Natural killer cell (primary cell): ENCODE results near the gene PITX1. TPM values are rescaled to one million over a fixed set of nuclear protein-coding genes. Genes with fewer than 3 reads are reported as not detected.

Experiments used
- ATAC-seq, 3 donors: fragments of 150-1000 bp in 2 of 3; fragments of 200-7000 bp in 1 of 3; cut with Tn5 transposase; 1 replicate in 1 of 3; 2 replicates in 2 of 3; pipeline ENCODE4 v1.10.0; 2021; ENCODE audit warnings: mild to moderate bottlenecking in 2 of 3, moderate library complexity in 2 of 3
- DNase-seq, 2 donors: peaks; one replicate each; pipeline versions ENCODE4 v3.0.0 to v3.0.0-alpha.2; 2013 to 2021; ENCODE audit warnings: mixed read lengths in 1 of 2
- H3K27ac ChIP-seq: one replicate; pipeline ENCODE4 v1.5.1; 2013; ENCODE audit warnings: mild to moderate bottlenecking, low read length
- H3K27me3 ChIP-seq: one replicate; pipeline ENCODE4 v1.6.1; 2013; ENCODE audit warnings: low read length; ENCODE audit not compliant: control insufficient read depth, insufficient read depth
- H3K36me3 ChIP-seq: one replicate; pipeline ENCODE4 v1.6.1; 2013; ENCODE audit warnings: low read length; ENCODE audit not compliant: control insufficient read depth, insufficient read depth
- H3K4me1 ChIP-seq: one replicate; pipeline ENCODE4 v1.6.1; 2013; ENCODE audit warnings: low read length; ENCODE audit not compliant: control insufficient read depth, insufficient read depth
- H3K4me3 ChIP-seq: one replicate; pipeline ENCODE4 v1.5.1; 2013; ENCODE audit warnings: low read length
- H3K9me3 ChIP-seq: one replicate; pipeline ENCODE4 v1.6.1; 2013; ENCODE audit warnings: low read length; ENCODE audit not compliant: control insufficient read depth, insufficient read depth
- H3K27ac Mint-ChIP-seq, 2 donors: one replicate each; pipeline ENCODE4 v1.8.0; 2022; ENCODE audit warnings: mild to moderate bottlenecking in 2 of 2, mixed read lengths in 2 of 2, moderate library complexity in 1 of 2
- H3K27me3 Mint-ChIP-seq, 2 donors: one replicate each; pipeline ENCODE4 v1.8.0; 2022; ENCODE audit warnings: low read depth in 2 of 2, mixed read lengths in 2 of 2
- H3K36me3 Mint-ChIP-seq: one replicate; pipeline ENCODE4 v1.8.0; 2022; ENCODE audit warnings: mixed read lengths
- H3K4me1 Mint-ChIP-seq, 2 donors: one replicate each; pipeline ENCODE4 v1.8.0; 2022; ENCODE audit warnings: mixed read lengths in 2 of 2
- H3K4me3 Mint-ChIP-seq: one replicate; pipeline ENCODE4 v1.8.0; 2022; ENCODE audit warnings: mild to moderate bottlenecking, moderate library complexity, mixed read lengths
- H3K9me3 Mint-ChIP-seq, 2 donors: one replicate each; pipeline ENCODE4 v1.8.0; 2022; ENCODE audit warnings: mixed read lengths in 2 of 2
- WGBS: methylation state at CpG from one replicate; pipeline ENCODE4 v1.1.7; 2013; ENCODE audit warnings: missing lambda C conversion rate; ENCODE audit not compliant: insufficient coverage; 5-methylcytosine and 5-hydroxymethylcytosine counted together
- intact Hi-C: fragments of 100-400 bp; cut with micrococcal nuclease; formaldehyde crosslinking; loops from one replicate; pipeline ENCODE4 v1.14.2; 2022
- total RNA-seq, 4 donors: library from RNA; stranded (reverse); fragments of 120-200 nt in 1 of 4; gene quantifications; one replicate each; pipeline versions ENCODE4 v1.2.3 to v1.2.4, GENCODE V29; 2013 to 2022
- TF ChIP-seq, protein P1 (sequence below): fragments of 200-600 bp; IDR thresholded peaks from one replicate; pipeline ENCODE4 v1.8.0; 2022; ENCODE audit warnings: antibody characterized with exemption

PITX1 gene
- total RNA-seq, 3 donors from 2014 or later (not counting 1 experiment from before 2014, with no cell fraction given), result not detected

DNA sequence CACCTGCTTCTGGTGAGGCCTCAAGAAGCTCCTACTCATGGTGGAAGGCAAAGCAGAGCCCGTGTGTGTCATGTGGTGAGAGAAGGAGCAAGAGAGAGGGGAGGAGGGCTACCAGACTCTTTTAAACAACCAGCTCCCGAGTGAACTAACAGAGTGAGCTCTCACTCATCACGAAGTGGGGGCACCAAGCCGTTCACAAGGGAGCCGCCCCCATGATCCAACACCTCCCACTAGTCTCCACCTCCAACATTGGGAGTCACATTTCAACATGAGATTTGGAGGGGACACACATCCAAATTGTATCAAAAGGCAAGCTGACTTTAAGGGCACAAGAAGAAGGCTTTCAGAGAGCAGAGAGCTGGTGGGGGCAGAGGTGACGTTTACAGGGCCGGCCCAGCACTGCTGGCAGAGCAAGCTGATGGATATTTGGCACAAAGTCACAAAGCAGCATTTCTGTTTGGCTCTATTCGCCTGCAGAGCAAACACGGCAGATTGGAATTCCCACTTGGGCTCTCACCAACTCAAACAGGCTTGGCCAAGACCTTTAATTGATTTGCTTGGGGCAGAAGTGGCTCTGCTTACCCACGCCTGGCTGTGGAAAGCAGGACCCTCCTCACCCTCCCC, 20.0 kb downstream of the PITX1 start:
- TF ChIP-seq, protein P1, sequence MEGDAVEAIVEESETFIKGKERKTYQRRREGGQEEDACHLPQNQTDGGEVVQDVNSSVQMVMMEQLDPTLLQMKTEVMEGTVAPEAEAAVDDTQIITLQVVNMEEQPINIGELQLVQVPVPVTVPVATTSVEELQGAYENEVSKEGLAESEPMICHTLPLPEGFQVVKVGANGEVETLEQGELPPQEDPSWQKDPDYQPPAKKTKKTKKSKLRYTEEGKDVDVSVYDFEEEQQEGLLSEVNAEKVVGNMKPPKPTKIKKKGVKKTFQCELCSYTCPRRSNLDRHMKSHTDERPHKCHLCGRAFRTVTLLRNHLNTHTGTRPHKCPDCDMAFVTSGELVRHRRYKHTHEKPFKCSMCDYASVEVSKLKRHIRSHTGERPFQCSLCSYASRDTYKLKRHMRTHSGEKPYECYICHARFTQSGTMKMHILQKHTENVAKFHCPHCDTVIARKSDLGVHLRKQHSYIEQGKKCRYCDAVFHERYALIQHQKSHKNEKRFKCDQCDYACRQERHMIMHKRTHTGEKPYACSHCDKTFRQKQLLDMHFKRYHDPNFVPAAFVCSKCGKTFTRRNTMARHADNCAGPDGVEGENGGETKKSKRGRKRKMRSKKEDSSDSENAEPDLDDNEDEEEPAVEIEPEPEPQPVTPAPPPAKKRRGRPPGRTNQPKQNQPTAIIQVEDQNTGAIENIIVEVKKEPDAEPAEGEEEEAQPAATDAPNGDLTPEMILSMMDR, result no peak
- H3K4me1 Mint-ChIP-seq, result no peaks in the 10 kb centered on the region
- Histone ChIP-seq H3K9me3 (no peaks in the 10 kb centered on the region), H3K36me3 (no peaks in the 10 kb centered on the region), H3K27ac (no peak overlapping the region), H3K4me3 (no peak overlapping the region), H3K4me1 (no peaks in the 10 kb centered on the region), H3K27me3 (no peaks in the 10 kb centered on the region)
- no peaks in the 10 kb centered on the region for H3K9me3 Mint-ChIP-seq
- no peak for ATAC-seq
- no peak for DNase-seq
- H3K36me3 Mint-ChIP-seq, result no peaks in the 10 kb centered on the region
- no peak overlapping the region for H3K4me3 Mint-ChIP-seq
- H3K27ac Mint-ChIP-seq, result no peak overlapping the region
- H3K27me3 Mint-ChIP-seq, result no peaks in the 10 kb centered on the region
- intact Hi-C loops, result no loop called here
- WGBS, result 93% methylated on average over 9 of the region's 10 CpGs

DNA sequence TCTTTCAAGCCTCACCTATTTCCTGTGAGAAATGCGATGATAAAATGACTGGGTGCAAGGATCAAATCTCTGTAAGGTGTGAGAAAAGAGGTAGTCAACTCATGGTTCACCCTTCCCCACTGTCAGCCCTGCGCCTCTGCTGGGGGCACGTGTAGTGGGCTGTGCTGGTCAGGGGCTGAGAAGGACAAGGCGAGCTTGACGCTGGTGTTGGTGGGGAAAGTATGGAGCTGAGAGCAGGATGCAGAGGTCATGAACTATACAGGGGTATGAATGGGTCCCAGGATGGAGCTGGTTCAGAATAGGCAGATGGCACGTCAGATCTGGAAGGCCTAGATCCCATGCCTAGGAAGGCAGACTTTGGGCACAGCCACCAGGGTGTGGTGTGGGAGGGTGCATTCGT, 20.6 kb downstream of the PITX1 start:
- Mint-ChIP-seq H3K9me3 (no peaks in the 10 kb centered on the region), H3K4me3 (no peak overlapping the region), H3K27me3 (no peaks in the 10 kb centered on the region), H3K4me1 (no peaks in the 10 kb centered on the region), H3K27ac (no peak overlapping the region), H3K36me3 (no peaks in the 10 kb centered on the region)
- no peaks in the 10 kb centered on the region for H3K4me1 ChIP-seq
- H3K27ac ChIP-seq, result no peak overlapping the region
- TF ChIP-seq, protein P1, result no peak
- 88% methylated on average over 7 of the region's 7 CpGs for WGBS
- H3K4me3 ChIP-seq, result no peak overlapping the region
- H3K36me3 ChIP-seq, result no peaks in the 10 kb centered on the region
- intact Hi-C loops, result no loop called here
- H3K27me3 ChIP-seq, result no peaks in the 10 kb centered on the region
- no peaks in the 10 kb centered on the region for H3K9me3 ChIP-seq
- ATAC-seq (no peak), DNase-seq (no peak)

- DNase-seq (no peak), ATAC-seq (no peak)
- H3K27me3 Mint-ChIP-seq, result no peaks in the 10 kb centered on the region
- H3K4me3 Mint-ChIP-seq, result no peak overlapping the region
- no peaks in the 10 kb centered on the region for H3K36me3 Mint-ChIP-seq
- intact Hi-C loops, result no loop called here
- no peaks in the 10 kb centered on the region for H3K4me1 Mint-ChIP-seq
- H3K9me3 Mint-ChIP-seq, result no peaks in the 10 kb centered on the region
- TF ChIP-seq, protein P1, result no peak
- Histone ChIP-seq H3K4me1 (no peaks in the 10 kb centered on the region), H3K9me3 (no peaks in the 10 kb centered on the region), H3K4me3 (no peak overlapping the region), H3K36me3 (no peaks in the 10 kb centered on the region), H3K27ac (no peak overlapping the region), H3K27me3 (no peaks in the 10 kb centered on the region)
- H3K27ac Mint-ChIP-seq, result no peak overlapping the region
- WGBS, result 95% methylated on average over 5 of the region's 5 CpGs
These were observed 21.1 kb downstream of the PITX1 start for GRCh38 chr5:135012951-135013391.

DNA sequence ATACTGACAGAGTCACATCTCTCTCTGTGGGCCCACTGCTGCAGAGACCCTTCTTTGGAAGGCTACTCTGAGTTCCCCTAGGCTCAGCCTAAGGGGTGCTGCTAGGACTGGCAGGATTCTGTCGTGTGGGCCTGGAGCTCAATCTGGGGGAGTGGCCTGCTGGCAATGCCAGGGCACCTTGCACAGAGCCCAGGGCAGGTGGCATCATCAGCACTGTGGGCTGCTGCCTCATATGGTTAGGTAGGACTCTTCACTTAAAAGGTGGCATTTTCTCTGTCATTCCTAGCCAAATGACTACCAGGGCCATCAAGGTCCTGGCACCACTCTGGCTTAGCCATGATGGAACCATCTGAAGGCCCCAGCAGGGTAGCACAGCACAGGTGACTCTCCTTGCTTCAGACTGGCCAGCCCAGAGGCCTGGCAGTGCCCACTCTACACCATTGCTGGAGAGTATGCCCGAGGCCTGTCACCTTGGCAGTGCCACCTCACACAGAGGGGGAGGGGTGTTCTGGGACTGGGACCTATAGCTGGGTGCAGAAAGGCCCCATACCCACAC, 21.9 kb downstream of the PITX1 start:
- TF ChIP-seq, protein P1, result no peak
- Mint-ChIP-seq H3K4me1 (no peaks in the 10 kb centered on the region), H3K27ac (no peak overlapping the region), H3K4me3 (no peak overlapping the region), H3K9me3 (no peaks in the 10 kb centered on the region), H3K27me3 (no peaks in the 10 kb centered on the region), H3K36me3 (no peaks in the 10 kb centered on the region)
- DNase-seq, result no peak
- intact Hi-C loops, result no loop called here
- no peak for ATAC-seq
- Histone ChIP-seq H3K4me1 (no peaks in the 10 kb centered on the region), H3K4me3 (no peak overlapping the region), H3K9me3 (no peaks in the 10 kb centered on the region), H3K27me3 (no peaks in the 10 kb centered on the region), H3K36me3 (no peaks in the 10 kb centered on the region), H3K27ac (no peak overlapping the region)
- WGBS, result 85% methylated on average over 2 of the region's 2 CpGs
